Measurements from ENCODE around the gene U2AF1L4.

U2AF1L4 gene

DNA sequence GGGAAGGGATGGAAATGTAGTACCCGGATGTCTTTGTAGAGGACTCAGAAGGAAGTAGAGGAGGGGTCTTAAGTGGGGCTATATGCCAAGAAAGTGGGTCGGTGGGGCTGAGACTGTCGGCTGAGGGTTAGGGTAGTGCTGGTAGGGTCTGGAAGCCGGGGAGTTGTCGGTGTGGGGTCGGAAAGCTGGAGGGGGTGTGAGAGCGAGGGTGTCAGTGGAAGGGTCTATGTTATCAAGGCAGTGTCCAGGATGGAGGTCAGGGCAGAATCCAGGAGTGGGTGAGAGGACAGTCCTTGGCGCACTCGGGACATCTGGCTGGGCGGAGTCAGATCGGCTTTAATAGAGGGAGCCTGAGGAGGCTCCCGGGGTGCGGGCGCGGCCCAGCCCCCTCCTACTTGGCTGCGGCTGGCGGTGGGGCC is 9.9 kb upstream of the U2AF1L4 start:
- peaks cover 5% of the 10 kb centered on the region for H3K36me3 ChIP-seq
- H3K4me3 ChIP-seq (ENCODE audit: low read depth, low read length): no peak overlapping the region
- no peak for DNase-seq
- no peaks in the 10 kb centered on the region for H3K9me3 ChIP-seq
- no peaks in the 10 kb centered on the region for H3K27me3 ChIP-seq
- TF ChIP-seq, protein P1, sequence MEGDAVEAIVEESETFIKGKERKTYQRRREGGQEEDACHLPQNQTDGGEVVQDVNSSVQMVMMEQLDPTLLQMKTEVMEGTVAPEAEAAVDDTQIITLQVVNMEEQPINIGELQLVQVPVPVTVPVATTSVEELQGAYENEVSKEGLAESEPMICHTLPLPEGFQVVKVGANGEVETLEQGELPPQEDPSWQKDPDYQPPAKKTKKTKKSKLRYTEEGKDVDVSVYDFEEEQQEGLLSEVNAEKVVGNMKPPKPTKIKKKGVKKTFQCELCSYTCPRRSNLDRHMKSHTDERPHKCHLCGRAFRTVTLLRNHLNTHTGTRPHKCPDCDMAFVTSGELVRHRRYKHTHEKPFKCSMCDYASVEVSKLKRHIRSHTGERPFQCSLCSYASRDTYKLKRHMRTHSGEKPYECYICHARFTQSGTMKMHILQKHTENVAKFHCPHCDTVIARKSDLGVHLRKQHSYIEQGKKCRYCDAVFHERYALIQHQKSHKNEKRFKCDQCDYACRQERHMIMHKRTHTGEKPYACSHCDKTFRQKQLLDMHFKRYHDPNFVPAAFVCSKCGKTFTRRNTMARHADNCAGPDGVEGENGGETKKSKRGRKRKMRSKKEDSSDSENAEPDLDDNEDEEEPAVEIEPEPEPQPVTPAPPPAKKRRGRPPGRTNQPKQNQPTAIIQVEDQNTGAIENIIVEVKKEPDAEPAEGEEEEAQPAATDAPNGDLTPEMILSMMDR (IDR thresholded peaks at IDR 0.05; ENCODE audit: low read depth, low read length): no peak
- no peaks in the 10 kb centered on the region; the same call in 1 of the 2 replicates for H3K4me1 ChIP-seq

DNA sequence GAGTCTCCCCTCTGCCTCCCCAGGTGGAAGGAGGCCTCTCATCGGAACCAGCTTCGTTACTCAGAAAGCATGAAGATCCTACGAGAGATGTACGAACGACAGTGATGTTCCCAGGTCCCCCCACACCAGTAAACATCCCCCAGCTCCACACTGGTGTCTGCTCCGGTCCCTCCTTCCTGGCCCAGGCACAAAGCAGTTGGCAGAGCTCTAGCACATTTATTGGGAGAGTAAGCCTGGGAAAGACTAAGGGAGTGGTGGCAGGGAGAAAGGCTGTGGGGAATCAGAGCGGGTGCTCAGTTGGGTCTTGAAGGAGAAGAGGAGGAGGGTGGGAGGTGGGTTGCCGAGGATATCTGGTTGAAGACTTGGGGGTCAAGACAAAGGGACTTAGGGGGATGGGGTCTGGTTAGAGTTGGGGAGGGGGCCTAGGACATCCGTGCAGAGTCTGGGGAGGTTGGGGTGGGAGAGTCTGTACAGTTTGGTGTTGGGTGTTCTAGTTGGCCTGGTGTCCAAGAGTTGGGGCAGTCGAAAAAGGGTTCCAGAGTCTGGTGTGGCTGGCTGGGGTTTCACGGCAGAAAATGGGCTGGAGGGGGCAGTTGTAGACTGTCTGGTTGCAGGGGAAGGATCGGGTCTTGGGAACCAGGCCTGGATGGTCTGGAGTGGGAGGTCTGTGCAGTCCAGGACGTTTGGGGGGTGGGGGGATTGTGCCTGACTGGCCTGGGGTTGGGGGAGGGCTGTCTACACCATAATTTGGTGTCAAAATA is 9.3 kb upstream of the U2AF1L4 start:
- H3K4me1 ChIP-seq: no peaks in the 10 kb centered on the region; the same call in 1 of the 2 replicates
- DNase-seq: no peak
- no peaks in the 10 kb centered on the region for H3K27me3 ChIP-seq
- peaks cover 5% of the 10 kb centered on the region for H3K36me3 ChIP-seq
- no peak overlapping the region for H3K4me3 ChIP-seq (ENCODE audit: low read depth, low read length)
- H3K9me3 ChIP-seq: no peaks in the 10 kb centered on the region
- TF ChIP-seq, protein P1 (IDR thresholded peaks at IDR 0.05; ENCODE audit: low read depth, low read length): no peak

DNA sequence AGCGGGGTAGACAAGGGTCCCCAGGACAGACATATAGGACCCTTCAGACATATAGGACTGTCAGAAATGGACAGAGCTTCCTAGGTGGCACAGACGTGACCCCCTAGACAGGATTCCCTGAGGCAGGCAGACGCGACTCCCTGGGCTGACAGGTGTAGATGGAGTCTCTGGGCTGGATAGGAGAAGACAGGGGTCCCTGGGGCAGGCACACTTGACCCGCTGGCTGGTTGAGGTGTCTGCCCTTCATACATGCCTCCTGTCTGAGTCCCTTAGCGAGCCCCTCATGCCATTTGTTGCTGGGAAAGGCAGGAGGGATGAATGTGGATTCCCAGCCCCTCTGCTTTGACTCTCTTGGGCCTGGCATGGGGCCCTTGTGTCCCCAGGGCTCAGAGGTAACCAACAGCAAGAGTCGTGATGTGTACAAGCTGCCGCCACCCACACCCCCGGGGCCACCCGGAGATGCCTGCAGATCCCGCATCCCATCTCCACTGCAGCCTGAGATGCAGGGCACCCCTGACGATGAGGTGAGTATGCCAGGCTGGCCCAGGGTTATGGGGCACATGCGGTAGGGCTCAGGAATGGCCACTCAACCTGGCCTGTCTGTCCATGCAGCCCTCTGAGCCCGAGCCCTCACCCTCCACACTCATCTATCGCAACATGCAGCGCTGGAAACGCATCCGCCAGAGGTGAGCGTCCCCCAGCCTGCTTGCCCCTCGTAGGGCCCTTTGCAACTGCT is 8.6 kb upstream of the U2AF1L4 start:
- H3K27me3 ChIP-seq: no peaks in the 10 kb centered on the region
- no peak for DNase-seq
- no peaks in the 10 kb centered on the region for H3K9me3 ChIP-seq
- peaks cover 2% of the 10 kb centered on the region; the same call in 1 of the 2 replicates for H3K4me1 ChIP-seq
- peaks cover 5% of the 10 kb centered on the region; the same call in 1 of the 2 replicates for H3K36me3 ChIP-seq
- TF ChIP-seq, protein P1 (IDR thresholded peaks at IDR 0.05; ENCODE audit: low read depth, low read length): no peak
- H3K4me3 ChIP-seq (ENCODE audit: low read depth, low read length): no peak overlapping the region

DNA sequence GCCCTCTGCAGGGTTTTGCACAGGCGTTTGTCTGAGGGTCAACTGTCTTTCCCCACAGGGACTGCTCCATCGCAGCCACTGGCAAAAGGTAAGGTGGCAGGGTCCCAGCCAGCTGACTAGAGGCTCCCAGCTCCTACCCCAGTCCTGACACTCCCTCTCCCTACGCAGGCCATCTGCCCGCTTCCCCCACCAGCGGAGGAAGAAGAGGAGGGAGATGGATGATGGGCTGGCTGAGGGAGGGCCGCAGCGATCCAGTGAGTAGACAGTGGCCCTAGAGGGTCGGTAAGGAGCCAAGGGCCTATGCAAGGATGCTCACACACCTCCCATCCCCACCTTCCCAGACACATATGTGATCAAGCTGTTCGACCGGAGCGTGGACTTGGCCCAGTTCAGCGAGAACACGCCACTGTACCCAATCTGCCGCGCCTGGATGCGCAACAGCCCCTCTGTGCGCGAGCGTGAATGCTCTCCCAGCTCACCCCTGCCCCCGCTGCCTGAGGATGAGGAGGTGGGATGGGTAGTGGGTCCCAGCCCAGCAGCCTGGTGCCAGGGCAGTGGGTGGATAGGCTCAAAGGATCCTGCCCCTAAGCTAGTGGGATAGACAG is 7.6 kb upstream of the U2AF1L4 start:
- H3K27me3 ChIP-seq: no peaks in the 10 kb centered on the region
- TF ChIP-seq, protein P1 (IDR thresholded peaks at IDR 0.05; ENCODE audit: low read depth, low read length): no peak

DNA sequence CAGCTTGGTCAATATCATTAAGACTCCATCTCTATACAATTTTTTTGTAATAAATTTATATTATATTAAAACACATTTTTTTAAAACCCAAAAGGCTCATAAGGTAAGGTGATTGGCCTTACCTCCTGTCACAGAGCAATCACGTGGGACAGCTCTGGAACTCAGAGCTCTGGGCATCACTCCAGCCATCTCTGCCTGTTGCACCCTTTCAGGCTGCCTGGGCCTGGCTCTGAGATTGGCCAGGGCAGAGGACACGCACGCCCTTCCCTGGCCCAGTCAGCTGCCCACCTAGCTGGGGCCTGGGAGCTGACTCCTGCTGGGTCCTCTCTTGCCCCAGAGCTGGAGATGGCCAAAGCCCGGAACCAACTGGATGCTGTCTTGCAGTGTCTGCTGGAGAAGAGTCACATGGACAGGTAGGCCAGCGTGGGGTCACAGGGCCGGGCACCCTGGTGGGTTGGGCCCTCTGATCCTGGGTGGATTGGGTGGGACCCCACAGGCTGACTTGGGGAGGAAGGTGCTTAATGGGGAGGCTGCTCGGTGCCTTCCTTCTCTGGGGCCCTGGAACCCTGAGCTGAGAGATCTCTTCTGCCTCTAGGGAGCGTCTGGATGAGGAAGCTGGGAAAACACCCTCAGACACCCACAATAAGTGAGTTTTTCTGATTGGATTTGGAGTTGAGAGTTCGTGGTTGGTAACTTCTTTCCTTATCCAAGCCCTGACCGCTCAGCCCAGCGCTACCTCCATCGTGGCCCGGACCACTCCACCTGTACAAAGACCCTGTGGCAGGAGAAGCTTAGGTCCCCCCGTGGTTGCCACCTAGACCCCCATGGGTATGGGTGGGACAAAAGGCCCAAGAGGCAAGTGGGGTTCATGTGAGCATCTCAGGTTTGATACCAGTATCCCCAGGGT is 6.9 kb upstream of the U2AF1L4 start:
- Histone ChIP-seq H3K27me3 (no peaks in the 10 kb centered on the region), H3K9me3 (no peaks in the 10 kb centered on the region), H3K4me3 (ENCODE audit: low read depth, low read length) (no peak overlapping the region), H3K4me1 (peaks cover 2% of the 10 kb centered on the region; the same call in 1 of the 2 replicates), H3K36me3 (peaks cover 5% of the 10 kb centered on the region; the same call in 1 of the 2 replicates)
- no peak for DNase-seq
- TF ChIP-seq, protein P1 (IDR thresholded peaks at IDR 0.05; ENCODE audit: low read depth, low read length): no peak

More for the DNA sequence above, 7.6 kb upstream of the U2AF1L4 start:
- Histone ChIP-seq H3K9me3 (no peaks in the 10 kb centered on the region), H3K4me3 (ENCODE audit: low read depth, low read length) (no peak overlapping the region), H3K4me1 (peaks cover 2% of the 10 kb centered on the region; the same call in 1 of the 2 replicates), H3K36me3 (peaks cover 5% of the 10 kb centered on the region; the same call in 1 of the 2 replicates)
- no peak for DNase-seq
